Endodermal cell (in vitro differentiated cells): ENCODE results near the gene KRTAP20-2. TPM values are rescaled to one million over a fixed set of nuclear protein-coding genes. Genes with fewer than 3 reads are reported as not detected.

Source experiments
- DNase-seq: peaks from one replicate; pipeline ENCODE4 v3.0.0-alpha.2; 2017
- H3K27ac ChIP-seq: 2 replicates; pipeline ENCODE4 v1.5.1; 2013; ENCODE audit warnings: mild to moderate bottlenecking, low read depth, low read length, moderate library complexity
- H3K27me3 ChIP-seq: 2 replicates; pipeline ENCODE4 v1.6.1; 2013; ENCODE audit warnings: mild to moderate bottlenecking, low read length, moderate library complexity; ENCODE audit not compliant: insufficient read depth, control insufficient read depth, poor library complexity, severe bottlenecking
- H3K36me3 ChIP-seq: 2 replicates; pipeline ENCODE4 v1.7.0; 2013; ENCODE audit warnings: mild to moderate bottlenecking, low read length, moderate library complexity; ENCODE audit not compliant: control insufficient read depth, insufficient read depth
- H3K4me1 ChIP-seq: one replicate; pipeline ENCODE4 v1.7.0; 2013; ENCODE audit warnings: low read length; ENCODE audit not compliant: control insufficient read depth, insufficient read depth
- H3K4me3 ChIP-seq: 2 replicates; pipeline ENCODE4 v1.5.1; 2013; ENCODE audit warnings: mild to moderate bottlenecking, low read length, moderate library complexity
- H3K9ac ChIP-seq: 2 replicates; pipeline ENCODE4 v1.6.1; 2013; ENCODE audit warnings: mild to moderate bottlenecking, low read length, moderate library complexity; ENCODE audit not compliant: poor library complexity, severe bottlenecking; ENCODE audit errors: extremely low read depth
- H3K9me3 ChIP-seq: 2 replicates; pipeline ENCODE4 v1.6.1; 2013; ENCODE audit warnings: mild to moderate bottlenecking, low read length, moderate library complexity; ENCODE audit not compliant: control insufficient read depth
- H3K27ac Mint-ChIP-seq: 2 replicates; pipeline ENCODE4 v1.8.0; 2020; ENCODE audit warnings: mixed read lengths
- H3K27me3 Mint-ChIP-seq: 2 replicates; pipeline ENCODE4 v1.8.0; 2021; ENCODE audit warnings: mild to moderate bottlenecking, mixed read lengths; ENCODE audit not compliant: insufficient read depth
- H3K36me3 Mint-ChIP-seq: 2 replicates; pipeline ENCODE4 v1.8.0; 2020; ENCODE audit warnings: low read depth, mixed read lengths
- H3K4me1 Mint-ChIP-seq: 2 replicates; pipeline ENCODE4 v1.8.0; 2020; ENCODE audit warnings: mixed read lengths
- H3K4me3 Mint-ChIP-seq: 2 replicates; pipeline ENCODE4 v1.8.0; 2020; ENCODE audit warnings: mild to moderate bottlenecking, moderate library complexity, mixed read lengths
- H3K9me3 Mint-ChIP-seq: 2 replicates; pipeline ENCODE4 v1.8.0; 2020; ENCODE audit warnings: mild to moderate bottlenecking, mixed read lengths
- WGBS, 2 experiments: methylation state at CpG; one replicate each; pipeline versions ENCODE4 v1.1.5 to v1.1.7; 2013; ENCODE audit warnings: missing lambda C conversion rate in 2 of 2, mixed read lengths in 1 of 2; ENCODE audit not compliant: insufficient coverage in 1 of 2, insufficient read length in 1 of 2; 5-methylcytosine and 5-hydroxymethylcytosine counted together
- total RNA-seq, 2 donors: library from RNA; stranded (reverse); fragmentation: NEBNext Ultra II Directional in 1 of 2; extraction: Animal tissue kit (Norgen Biotek cat#: 25700) in 1 of 2; gene quantifications; 2 replicates in 1 of 2; 3 replicates in 1 of 2; pipeline ENCODE4 v1.2.1, GENCODE V29; 2021
- TF ChIP-seq, protein P1 (sequence below): fragments of 200-600 bp; sonication (generic); conservative IDR thresholded peaks from 2 replicates; pipeline ENCODE4 v1.5.0; 2021; ENCODE audit warnings: antibody characterized with exemption, mild to moderate bottlenecking

The KRTAP20-2 gene
- total RNA-seq, 2 donors from 2014 or later, result not detected

DNA sequence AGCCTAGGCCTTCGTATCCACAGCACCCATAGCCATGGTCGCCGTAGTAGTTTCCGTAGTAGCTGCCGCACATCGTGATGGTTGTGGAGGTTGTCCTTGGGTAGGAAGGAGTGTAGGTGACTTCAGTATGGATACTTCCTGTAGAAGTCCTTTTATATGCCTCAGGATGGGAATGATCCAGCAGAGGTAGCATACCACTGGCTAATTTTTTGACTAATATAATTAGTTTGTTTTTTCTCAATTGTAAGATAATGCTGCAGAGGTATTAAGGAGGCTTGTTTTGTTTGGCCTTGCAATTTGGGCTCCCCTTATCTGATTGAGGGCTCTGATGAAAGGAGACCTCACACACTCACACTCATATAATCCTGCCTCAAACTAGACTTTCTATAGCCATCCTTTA, 36.2 kb upstream of the KRTAP20-2 start, which contains the start of gene KRTAP6-2:
Gene KRTAP6-2 (minus strand): TSS at position 101 of the 400 bp plus-strand sequence. CDS start 28 bp downstream, at position 73.
- H3K27me3 Mint-ChIP-seq, result no peaks in the 10 kb centered on the region
- peaks cover 20% of the 10 kb centered on the region for H3K9me3 Mint-ChIP-seq
- TF ChIP-seq, protein P1, sequence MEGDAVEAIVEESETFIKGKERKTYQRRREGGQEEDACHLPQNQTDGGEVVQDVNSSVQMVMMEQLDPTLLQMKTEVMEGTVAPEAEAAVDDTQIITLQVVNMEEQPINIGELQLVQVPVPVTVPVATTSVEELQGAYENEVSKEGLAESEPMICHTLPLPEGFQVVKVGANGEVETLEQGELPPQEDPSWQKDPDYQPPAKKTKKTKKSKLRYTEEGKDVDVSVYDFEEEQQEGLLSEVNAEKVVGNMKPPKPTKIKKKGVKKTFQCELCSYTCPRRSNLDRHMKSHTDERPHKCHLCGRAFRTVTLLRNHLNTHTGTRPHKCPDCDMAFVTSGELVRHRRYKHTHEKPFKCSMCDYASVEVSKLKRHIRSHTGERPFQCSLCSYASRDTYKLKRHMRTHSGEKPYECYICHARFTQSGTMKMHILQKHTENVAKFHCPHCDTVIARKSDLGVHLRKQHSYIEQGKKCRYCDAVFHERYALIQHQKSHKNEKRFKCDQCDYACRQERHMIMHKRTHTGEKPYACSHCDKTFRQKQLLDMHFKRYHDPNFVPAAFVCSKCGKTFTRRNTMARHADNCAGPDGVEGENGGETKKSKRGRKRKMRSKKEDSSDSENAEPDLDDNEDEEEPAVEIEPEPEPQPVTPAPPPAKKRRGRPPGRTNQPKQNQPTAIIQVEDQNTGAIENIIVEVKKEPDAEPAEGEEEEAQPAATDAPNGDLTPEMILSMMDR, result no peak
- H3K27ac Mint-ChIP-seq, result no peak within 1 kb of the TSS
- H3K4me3 Mint-ChIP-seq, result no peak within 1 kb of the TSS
- H3K4me1 ChIP-seq, result no peaks in the 10 kb centered on the region
- H3K27ac ChIP-seq, result no peak within 1 kb of the TSS
- no peaks in the 10 kb centered on the region for H3K9me3 ChIP-seq
- H3K4me3 ChIP-seq, result no peak within 1 kb of the TSS
- no peaks in the 10 kb centered on the region for H3K36me3 ChIP-seq
- no peak for DNase-seq
- H3K36me3 Mint-ChIP-seq, result no peaks in the 10 kb centered on the region
- H3K9ac ChIP-seq, result no peak within 1 kb of the TSS
- WGBS, 2 experiments, result 96% methylated on average over 6 of the region's 6 CpGs; no CpG with 5 or more reads in 1 of the 2 experiments
- H3K27me3 ChIP-seq, result no peaks in the 10 kb centered on the region
- H3K4me1 Mint-ChIP-seq, result no peaks in the 10 kb centered on the region

GRCh38 chr21:30600787-30601186, 34.2 kb upstream of the KRTAP20-2 start, which contains the start of gene KRTAP22-1:
Gene KRTAP22-1 (plus strand): TSS chr21:30601087.
- no peak within 1 kb of the TSS for H3K4me3 Mint-ChIP-seq
- Histone ChIP-seq H3K27ac (no peak within 1 kb of the TSS), H3K4me1 (no peaks in the 10 kb centered on the region), H3K27me3 (no peaks in the 10 kb centered on the region), H3K36me3 (no peaks in the 10 kb centered on the region), H3K4me3 (no peak within 1 kb of the TSS), H3K9ac (no peak within 1 kb of the TSS), H3K9me3 (no peaks in the 10 kb centered on the region)
- DNase-seq, result no peak
- no peak within 1 kb of the TSS for H3K27ac Mint-ChIP-seq
- H3K27me3 Mint-ChIP-seq, result no peaks in the 10 kb centered on the region
- no CpG with 5 or more reads among the region's 1 CpG for WGBS, 2 experiments
- H3K4me1 Mint-ChIP-seq, result no peaks in the 10 kb centered on the region
- no peaks in the 10 kb centered on the region for H3K36me3 Mint-ChIP-seq
- TF ChIP-seq, protein P1, result no peak
- peaks cover 25% of the 10 kb centered on the region for H3K9me3 Mint-ChIP-seq

GRCh38 chr21:30605968-30606367, 29.0 kb upstream of the KRTAP20-2 start:
- Mint-ChIP-seq H3K9me3 (peaks cover 37% of the 10 kb centered on the region), H3K27me3 (no peaks in the 10 kb centered on the region), H3K27ac (no peak overlapping the region), H3K36me3 (no peaks in the 10 kb centered on the region), H3K4me3 (no peak overlapping the region), H3K4me1 (no peaks in the 10 kb centered on the region)
- Histone ChIP-seq H3K4me1 (no peaks in the 10 kb centered on the region), H3K36me3 (no peaks in the 10 kb centered on the region), H3K27me3 (no peaks in the 10 kb centered on the region), H3K9ac (no peak overlapping the region), H3K4me3 (no peak overlapping the region), H3K27ac (no peak overlapping the region), H3K9me3 (no peaks in the 10 kb centered on the region)
- TF ChIP-seq, protein P1, result peak; percentile 56
- DNase-seq, result peak; percentile 75
- 86 to 88% methylated on average over 2 of the region's 2 CpGs for WGBS, 2 experiments
